Measurements from ENCODE around the gene COPB1. TPM values are rescaled to one million over a fixed set of nuclear protein-coding genes. Genes with fewer than 3 reads are reported as not detected.

COPB1 gene
- total RNA-seq, 1 donor from 2014 or later = 100 TPM

DNA sequence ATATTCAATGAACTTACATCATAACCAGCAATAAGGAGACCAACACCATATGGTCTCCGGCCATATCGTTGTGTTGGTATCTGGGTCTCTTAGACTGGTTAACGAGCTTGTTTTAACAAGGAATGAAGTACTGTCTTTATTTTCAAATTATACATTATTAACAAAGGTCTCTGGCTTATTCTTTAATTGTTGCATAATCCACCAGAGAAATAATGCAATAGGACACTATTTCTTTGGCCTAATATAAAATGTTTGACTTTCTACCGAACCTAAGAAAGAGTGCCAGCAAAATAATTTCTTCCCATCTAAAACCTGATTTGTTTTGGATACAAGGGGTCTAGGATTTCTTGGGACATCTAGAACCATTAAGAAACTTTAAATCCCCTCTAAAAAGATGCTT is 14.2 kb upstream of the COPB1 start:
- intact Hi-C loops (cut with micrococcal nuclease) = no loop called here

GRCh38 chr11:14506532-14506931 is 6.9 kb upstream of the COPB1 start:
- intact Hi-C loops (cut with micrococcal nuclease) = no loop called here

DNA sequence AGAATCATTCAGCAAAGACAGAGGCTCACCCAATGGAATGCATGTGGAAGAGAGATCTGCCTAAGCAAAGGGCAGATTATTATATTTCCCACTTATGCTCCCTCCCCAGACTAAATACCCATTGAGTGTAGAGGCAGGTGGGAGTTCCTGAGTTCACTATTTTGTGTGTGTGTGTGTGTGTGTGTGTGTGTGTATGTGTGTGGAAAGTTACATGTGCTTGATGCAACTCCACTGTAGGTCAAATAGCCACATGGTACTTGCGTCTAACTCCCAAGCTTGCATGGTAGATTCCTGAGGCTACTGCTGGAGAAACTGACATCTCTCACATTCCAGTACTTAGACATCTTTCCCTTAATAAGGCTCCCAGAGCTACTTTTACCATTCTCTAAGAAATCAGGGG is 3.4 kb upstream of the COPB1 start:
- intact Hi-C loops (cut with micrococcal nuclease) = no loop called here

- intact Hi-C loops (cut with micrococcal nuclease) = no loop called here
Observed at GRCh38 chr11:14502039-14502438, 2.4 kb upstream of the COPB1 start.

DNA sequence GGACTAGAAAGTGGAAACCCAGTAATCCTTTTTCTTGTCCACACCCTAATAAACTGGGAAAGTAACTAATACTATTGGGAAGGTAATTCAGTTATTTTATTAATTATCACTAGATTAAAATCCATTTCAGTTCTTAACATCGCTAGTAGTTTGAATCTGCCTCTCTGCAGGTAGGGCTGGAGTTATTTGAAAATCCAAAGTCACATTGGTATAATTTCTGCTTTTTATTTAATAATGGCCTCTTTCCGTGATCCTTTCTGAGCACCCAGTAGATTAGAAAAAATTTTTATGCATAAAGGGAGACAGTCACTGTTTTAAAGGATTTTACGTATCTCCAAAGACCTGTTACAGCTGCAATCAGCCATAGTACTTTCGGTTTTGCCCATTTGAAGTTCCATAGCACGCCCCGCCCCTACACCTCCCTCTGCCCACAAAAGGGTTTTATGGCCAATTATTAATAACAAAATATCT is 605 bp upstream of the COPB1 start:
- intact Hi-C loops (cut with micrococcal nuclease) = loop anchor here (2.0 kb wide), 1 partner anchor 141 kb away; the partner anchor contains the start of gene RRAS2

- intact Hi-C loops (cut with micrococcal nuclease) = loop anchor here (1.0 to 2.0 kb wide), 7 partner anchors 21 to 406 kb away; partner anchors contain the start of genes CYP2R1 and PSMA1
Observed at GRCh38 chr11:14499178-14499559, 442 bp downstream of the COPB1 start.

GRCh38 chr11:14480716-14481115 is 18.9 kb downstream of the COPB1 start:
- intact Hi-C loops (cut with micrococcal nuclease) = no loop called here

GRCh38 chr11:14471127-14471526 is 28.5 kb downstream of the COPB1 start:
- intact Hi-C loops (cut with micrococcal nuclease) = no loop called here

GRCh38 chr11:14463623-14464022 is 36.0 kb downstream of the COPB1 start:
- intact Hi-C loops (cut with micrococcal nuclease) = no loop called here

DNA sequence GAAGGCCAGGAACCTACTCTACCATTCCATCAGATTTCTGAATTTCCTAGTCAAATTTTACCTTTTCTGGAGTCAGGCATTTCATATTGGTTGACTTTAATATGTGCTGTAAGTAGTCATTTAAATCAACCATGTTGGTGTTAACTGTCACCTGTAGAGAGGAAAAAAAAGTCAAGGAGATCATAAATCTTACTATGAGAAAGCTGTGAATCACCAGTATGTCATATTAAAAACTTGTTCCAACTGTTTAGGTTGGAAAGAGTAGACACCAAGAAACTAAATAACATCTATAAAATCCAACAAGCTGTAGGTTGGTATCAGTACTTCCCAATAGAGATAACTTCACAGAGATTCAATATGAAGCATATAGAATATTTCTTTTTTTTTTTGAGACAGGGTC is 39.5 kb downstream of the COPB1 start:
- intact Hi-C loops (cut with micrococcal nuclease) = no loop called here

- intact Hi-C loops (cut with micrococcal nuclease) = loop anchor here (10.0 kb wide), 1 partner anchor 684 kb away; no protein-coding TSS in a partner anchor
Observed at GRCh38 chr11:14458377-14458776, 41.2 kb downstream of the COPB1 start.

DNA sequence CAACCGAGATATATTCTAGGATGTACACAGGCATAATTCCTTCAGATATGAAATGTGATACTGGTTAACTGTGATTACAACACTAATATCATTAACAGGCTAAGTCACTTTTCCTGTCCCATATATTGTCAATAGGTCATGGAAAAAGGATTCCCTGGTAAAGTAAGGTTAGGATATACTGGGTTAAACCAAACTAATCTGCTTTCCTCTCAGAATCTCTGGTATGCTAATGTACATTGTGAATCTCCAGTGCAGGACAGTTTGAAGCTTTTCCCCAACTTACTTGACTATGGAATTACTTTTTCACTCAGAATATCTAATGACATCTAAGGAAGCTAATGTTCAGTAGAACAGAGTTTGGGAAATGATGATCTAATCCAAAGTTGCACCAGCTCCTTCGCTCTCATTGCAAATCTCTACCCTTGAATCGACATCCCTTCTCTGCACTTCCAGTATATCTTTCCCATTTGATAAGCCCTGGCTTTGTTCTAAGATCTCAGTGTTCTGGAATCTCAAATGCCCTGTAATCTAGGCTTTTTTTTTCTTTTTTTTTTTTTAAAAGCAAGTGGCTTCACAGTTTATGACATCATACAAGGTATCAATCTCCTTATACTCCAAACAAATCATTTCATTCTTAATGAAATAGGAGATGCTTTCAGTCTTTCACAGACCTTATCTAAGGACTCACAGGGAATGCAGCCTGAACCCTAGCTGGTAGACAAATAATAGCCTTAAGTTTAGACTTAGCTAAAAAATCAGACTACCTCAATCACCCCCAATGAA is 43.8 kb downstream of the COPB1 start:
- intact Hi-C loops (cut with micrococcal nuclease) = loop anchor here (2.0 to 10.0 kb wide), 2 partner anchors 155 to 681 kb away; no protein-coding TSS in a partner anchor

DNA sequence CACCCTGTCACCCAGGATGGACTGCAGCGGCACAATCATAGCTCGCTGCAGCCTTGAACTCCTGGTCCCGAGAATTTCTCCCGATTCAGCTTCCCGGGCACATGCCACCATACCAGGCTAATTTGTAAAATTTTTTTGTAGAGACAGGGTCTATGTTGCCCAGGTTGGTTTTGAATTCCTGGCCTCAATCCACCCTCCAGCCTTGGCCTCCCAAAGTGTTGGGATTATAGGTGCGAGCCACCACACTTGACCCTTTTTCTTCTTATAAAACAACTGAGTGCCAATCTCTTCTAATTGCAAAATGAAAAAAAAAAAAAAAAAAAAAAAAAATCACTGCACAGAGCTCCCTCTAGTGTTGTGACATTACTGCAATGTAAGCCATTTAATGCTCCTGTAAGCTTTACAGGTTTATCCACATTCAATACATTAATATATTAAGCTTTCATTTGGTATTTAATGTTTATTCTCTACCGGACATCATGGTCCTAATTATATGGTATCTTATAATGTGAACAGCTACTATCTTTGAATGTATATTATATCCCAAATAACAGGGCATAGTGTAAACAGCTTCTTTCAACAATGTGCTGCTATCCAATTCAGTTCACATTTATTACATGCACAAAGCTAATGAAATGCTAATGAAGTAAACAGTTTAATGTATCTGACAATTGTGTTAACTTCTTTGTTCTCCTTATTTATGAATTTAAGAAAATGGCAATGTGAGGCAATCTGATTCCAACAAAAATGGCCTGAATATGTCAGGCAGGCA is 44.6 kb downstream of the COPB1 start:
- intact Hi-C loops (cut with micrococcal nuclease) = loop anchor here (2.0 to 10.0 kb wide), 2 partner anchors 154 to 680 kb away; no protein-coding TSS in a partner anchor

GRCh38 chr11:14451825-14452224 is 47.8 kb downstream of the COPB1 start:
- intact Hi-C loops (cut with micrococcal nuclease) = loop anchor here (10.0 kb wide), 1 partner anchor 677 kb away; no protein-coding TSS in a partner anchor

GRCh38 chr11:14449302-14449714 is 50.3 kb downstream of the COPB1 start:
- intact Hi-C loops (cut with micrococcal nuclease) = no loop called here

DNA sequence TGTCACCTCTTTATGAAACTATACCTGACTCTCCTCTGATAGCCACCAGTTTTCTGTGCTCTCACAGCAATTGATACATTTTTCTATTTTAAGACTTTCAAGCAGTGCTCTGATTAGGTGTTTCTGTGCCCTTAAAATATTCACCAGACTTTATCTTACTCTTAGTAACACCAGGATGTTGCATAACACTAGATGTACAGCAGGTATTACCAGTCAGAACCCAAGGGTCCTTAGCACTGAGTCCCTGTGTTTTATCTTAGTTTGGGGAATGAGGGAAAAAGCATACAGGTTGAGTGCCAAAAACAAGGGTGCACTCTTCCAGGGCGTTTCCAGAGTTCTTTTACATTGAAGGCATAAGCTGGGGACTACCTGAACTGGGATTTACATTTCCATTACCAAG is 51.4 kb downstream of the COPB1 start:
- intact Hi-C loops (cut with micrococcal nuclease) = no loop called here

- intact Hi-C loops (cut with micrococcal nuclease) = no loop called here
Observed at GRCh38 chr11:14446701-14447169, 52.9 kb downstream of the COPB1 start.

DNA sequence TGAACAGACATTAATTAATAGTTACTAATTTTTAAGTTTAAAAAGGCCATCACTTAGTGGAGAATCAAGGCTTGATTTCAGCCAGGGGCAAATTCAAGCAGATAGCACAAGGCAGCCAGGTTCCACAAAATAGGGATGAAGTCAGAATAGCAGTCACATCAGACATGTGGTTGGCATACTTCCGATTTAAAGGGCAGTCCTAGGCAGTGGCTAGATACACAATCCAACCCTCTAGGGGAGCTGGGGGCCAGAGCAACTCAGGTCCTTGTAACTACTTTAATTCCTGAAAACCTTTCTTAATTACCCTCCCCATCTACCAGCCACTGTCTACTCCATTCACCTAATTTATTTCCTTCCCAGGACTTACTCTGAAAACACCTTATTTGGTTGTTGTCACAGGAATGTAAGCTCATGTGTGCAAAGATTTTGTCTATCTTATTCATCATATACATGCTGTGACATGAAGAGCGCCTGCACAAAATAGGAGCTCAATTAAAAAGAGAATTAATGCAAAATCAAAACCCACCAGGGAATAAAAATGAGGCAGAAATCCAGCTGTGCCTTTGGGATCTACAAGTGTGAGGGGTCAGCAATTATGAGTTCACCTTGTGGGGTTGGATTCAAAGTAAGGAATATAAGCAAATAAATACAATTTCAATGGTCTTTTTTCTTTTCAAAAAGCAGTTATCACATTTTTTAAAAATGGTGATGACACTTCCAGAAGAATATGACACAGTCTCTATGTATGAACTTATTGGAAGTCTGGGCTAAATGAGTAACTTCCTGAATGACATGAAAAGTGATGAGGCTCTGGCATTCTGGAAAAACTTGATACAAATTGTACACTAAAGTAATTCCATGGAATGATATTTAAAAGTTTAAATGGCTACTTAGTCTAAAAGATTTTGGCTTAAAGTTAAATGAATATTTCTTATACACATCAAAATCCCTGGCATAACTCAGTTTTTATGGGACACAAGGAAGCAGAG is 53.8 kb downstream of the COPB1 start:
- intact Hi-C loops (cut with micrococcal nuclease) = no loop called here

- intact Hi-C loops (cut with micrococcal nuclease) = no loop called here
Observed at GRCh38 chr11:14444441-14445189, 55.0 kb downstream of the COPB1 start.

- intact Hi-C loops (cut with micrococcal nuclease) = no loop called here
Observed at GRCh38 chr11:14443638-14444037, 56.0 kb downstream of the COPB1 start.
